PFSK-1 (cell line): Measurements from ENCODE around the gene SSH2.

Source experiments
- FOXP2 ChIP-seq: optimal IDR thresholded peaks from 2 replicates; pipeline ENCODE3; 2011; ENCODE audit warnings: borderline replicate concordance, control low read depth, inconsistent platforms; ENCODE audit not compliant: insufficient read depth; ENCODE audit errors: extremely low read length, extremely low read depth
- POLR2AphosphoS5 ChIP-seq: IDR thresholded peaks from 2 replicates; pipeline ENCODE4 v1.6.1; 2012; ENCODE audit warnings: low read depth, mild to moderate bottlenecking, control low read depth, low read length, moderate library complexity
- SIN3A ChIP-seq: IDR thresholded peaks from 2 replicates; pipeline ENCODE4 v1.6.1; 2012; ENCODE audit warnings: mild to moderate bottlenecking, low read length, moderate library complexity, borderline replicate concordance; ENCODE audit not compliant: insufficient read depth
- TAF1 ChIP-seq: IDR thresholded peaks from 2 replicates; pipeline ENCODE4 v1.6.1; 2012; ENCODE audit warnings: low read length, control low read depth, borderline replicate concordance; ENCODE audit not compliant: insufficient read depth
- TF ChIP-seq, protein P1 (sequence below), 2 experiments: IDR thresholded peaks; 2 replicates each; pipeline versions ENCODE4 v1.6.1 to v1.8.0; 2011 to 2012; ENCODE audit warnings: low read depth in 2 of 2, low read length in 2 of 2, control low read depth in 1 of 2, inconsistent platforms in 1 of 2, mild to moderate bottlenecking in 1 of 2, moderate library complexity in 1 of 2; ENCODE audit not compliant: insufficient read depth in 1 of 2

- TF ChIP-seq SIN3A (no peak), POLR2AphosphoS5 (no peak), TAF1 (no peak), FOXP2 (no peak)
- TF ChIP-seq, protein P1, sequence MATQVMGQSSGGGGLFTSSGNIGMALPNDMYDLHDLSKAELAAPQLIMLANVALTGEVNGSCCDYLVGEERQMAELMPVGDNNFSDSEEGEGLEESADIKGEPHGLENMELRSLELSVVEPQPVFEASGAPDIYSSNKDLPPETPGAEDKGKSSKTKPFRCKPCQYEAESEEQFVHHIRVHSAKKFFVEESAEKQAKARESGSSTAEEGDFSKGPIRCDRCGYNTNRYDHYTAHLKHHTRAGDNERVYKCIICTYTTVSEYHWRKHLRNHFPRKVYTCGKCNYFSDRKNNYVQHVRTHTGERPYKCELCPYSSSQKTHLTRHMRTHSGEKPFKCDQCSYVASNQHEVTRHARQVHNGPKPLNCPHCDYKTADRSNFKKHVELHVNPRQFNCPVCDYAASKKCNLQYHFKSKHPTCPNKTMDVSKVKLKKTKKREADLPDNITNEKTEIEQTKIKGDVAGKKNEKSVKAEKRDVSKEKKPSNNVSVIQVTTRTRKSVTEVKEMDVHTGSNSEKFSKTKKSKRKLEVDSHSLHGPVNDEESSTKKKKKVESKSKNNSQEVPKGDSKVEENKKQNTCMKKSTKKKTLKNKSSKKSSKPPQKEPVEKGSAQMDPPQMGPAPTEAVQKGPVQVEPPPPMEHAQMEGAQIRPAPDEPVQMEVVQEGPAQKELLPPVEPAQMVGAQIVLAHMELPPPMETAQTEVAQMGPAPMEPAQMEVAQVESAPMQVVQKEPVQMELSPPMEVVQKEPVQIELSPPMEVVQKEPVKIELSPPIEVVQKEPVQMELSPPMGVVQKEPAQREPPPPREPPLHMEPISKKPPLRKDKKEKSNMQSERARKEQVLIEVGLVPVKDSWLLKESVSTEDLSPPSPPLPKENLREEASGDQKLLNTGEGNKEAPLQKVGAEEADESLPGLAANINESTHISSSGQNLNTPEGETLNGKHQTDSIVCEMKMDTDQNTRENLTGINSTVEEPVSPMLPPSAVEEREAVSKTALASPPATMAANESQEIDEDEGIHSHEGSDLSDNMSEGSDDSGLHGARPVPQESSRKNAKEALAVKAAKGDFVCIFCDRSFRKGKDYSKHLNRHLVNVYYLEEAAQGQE (IDR thresholded peaks at IDR 0.05; ENCODE audit: insufficient read depth in 1 of 2, low read depth in 2 of 2, low read length in 2 of 2), result no peak
Measured at GRCh38 chr17:29892201-29892600, 37.8 kb downstream of the SSH2 start.
